Activated T-cell treated with anti-CD3 and anti-CD28 coated beads for 24 hours (primary cell): Measurements from ENCODE around the gene INSRR.

Experiments
- DNase-seq: peaks from one replicate; pipeline ENCODE4 v3.0.0-alpha.2; 2020; ENCODE audit warnings: low read depth

Gene INSRR

GRCh38 chr1:156858959-156859522, at the start of gene INSRR:
Gene INSRR, minus strand, starts transcription at chr1:156859117. Its CDS starts 496 bp downstream, at chr1:156858621.
- no peak for DNase-seq

GRCh38 chr1:156908541-156908940, 49.6 kb upstream of the INSRR start:
- no peak for DNase-seq

GRCh38 chr1:156906206-156906906, 47.4 kb upstream of the INSRR start:
- no peak for DNase-seq

- DNase-seq, result no peak
These were observed 46.7 kb upstream of the INSRR start for GRCh38 chr1:156905651-156906050.

GRCh38 chr1:156905176-156905575, 46.3 kb upstream of the INSRR start:
- DNase-seq, result no peak

- DNase-seq, result no peak
These were observed 45.5 kb upstream of the INSRR start for GRCh38 chr1:156904187-156904959.

GRCh38 chr1:156903328-156904091, 44.6 kb upstream of the INSRR start:
- no peak for DNase-seq

- DNase-seq, result no peak
These were observed 43.3 kb upstream of the INSRR start for GRCh38 chr1:156901966-156902915.

GRCh38 chr1:156901590-156901900, 42.6 kb upstream of the INSRR start:
- DNase-seq, result no peak

- no peak for DNase-seq
These were observed 42.1 kb upstream of the INSRR start for GRCh38 chr1:156900896-156901589.

GRCh38 chr1:156899956-156900718, 41.2 kb upstream of the INSRR start:
- no peak for DNase-seq

- no peak for DNase-seq
These were observed 40.2 kb upstream of the INSRR start for GRCh38 chr1:156898971-156899664.

GRCh38 chr1:156898161-156898566, 39.2 kb upstream of the INSRR start:
- DNase-seq, result no peak

GRCh38 chr1:156897078-156897825, 38.3 kb upstream of the INSRR start:
- no peak for DNase-seq

GRCh38 chr1:156896490-156897033, 37.6 kb upstream of the INSRR start:
- no peak for DNase-seq

- no peak for DNase-seq
These were observed 37.0 kb upstream of the INSRR start for GRCh38 chr1:156895927-156896326.

GRCh38 chr1:156895455-156895812, 36.5 kb upstream of the INSRR start:
- DNase-seq, result no peak

GRCh38 chr1:156894711-156895454, 36.0 kb upstream of the INSRR start:
- no peak for DNase-seq
